Measurements from ENCODE around the gene KDF1. TPM values are rescaled to one million over a fixed set of nuclear protein-coding genes. Genes with fewer than 3 reads are reported as not detected.
A peak's percentile ranks its signal among the peaks of the same experiment; 100 is the strongest.

KDF1 gene
- total and polyA plus RNA-seq, 2 of the 13 experiments (the other 11 are each of a cell fraction or from before 2014, with no cell fraction given), result 1.9 to 4.9 TPM

- TF ChIP-seq FUBP1 (CRISPR knock-in tag; IDR thresholded peaks at IDR 0.05; ENCODE audit: borderline replicate concordance), result no peak
- peak; percentile 65 for TF ChIP-seq KDM2A (CRISPR knock-in tag; IDR thresholded peaks at IDR 0.05; ENCODE audit: borderline replicate concordance, low read depth)
- 0 out of 2 replicates have a peak, but pooled peaks have one; percentile 11 for TF ChIP-seq ZFP82 (CRISPR knock-in tag; IDR thresholded peaks at IDR 0.05; ENCODE audit: borderline replicate concordance)
- no peak for TF ChIP-seq PPARG (CRISPR knock-in tag; conservative IDR thresholded peaks at IDR 0.05)
- no peak for TF ChIP-seq ZNF121 (CRISPR knock-in tag; IDR thresholded peaks at IDR 0.05)
- 0 out of 2 replicates have a peak, but pooled peaks have one; percentile 19 for TF ChIP-seq KLF9 (CRISPR knock-in tag; IDR thresholded peaks at IDR 0.05; ENCODE audit: low read depth)
- TF ChIP-seq BCL6 (CRISPR knock-in tag; IDR thresholded peaks at IDR 0.05), result peak; percentile 6; the same call in 1 of the 2 replicates
- TF ChIP-seq MEIS1 (CRISPR knock-in tag; IDR thresholded peaks at IDR 0.05; ENCODE audit: borderline replicate concordance), result no peak
- TF ChIP-seq ZNF75D (CRISPR knock-in tag; IDR thresholded peaks at IDR 0.05; ENCODE audit: borderline replicate concordance), result no peak
- TF ChIP-seq PATZ1 (CRISPR knock-in tag; IDR thresholded peaks at IDR 0.05), result peak; percentile 38
- TF ChIP-seq AFF4 (CRISPR knock-in tag; IDR thresholded peaks at IDR 0.05), result no peak
- no peak for TF ChIP-seq ZNF552 (CRISPR knock-in tag; IDR thresholded peaks at IDR 0.05; ENCODE audit: borderline replicate concordance)
- TF ChIP-seq ARID2 (CRISPR knock-in tag; IDR thresholded peaks at IDR 0.05; ENCODE audit: borderline replicate concordance), result peak; percentile 91; the same call in 1 of the 2 replicates
- no peak for TF ChIP-seq ZNF441 (CRISPR knock-in tag; IDR thresholded peaks at IDR 0.05; ENCODE audit: borderline replicate concordance)
- TF ChIP-seq ZSCAN25 (CRISPR knock-in tag; IDR thresholded peaks at IDR 0.05), result 0 out of 2 replicates have a peak, but pooled peaks have one; percentile 25
- no peak for TF ChIP-seq KLF11 (CRISPR knock-in tag; IDR thresholded peaks at IDR 0.05)
- no peak for TF ChIP-seq EZH2 (conservative IDR thresholded peaks at IDR 0.05; ENCODE audit: low read depth, low read length)
- TF ChIP-seq BATF2 (CRISPR knock-in tag; IDR thresholded peaks at IDR 0.05), result no peak
- TF ChIP-seq ZNF207 (IDR thresholded peaks at IDR 0.05; ENCODE audit: borderline replicate concordance), result no peak
- TF ChIP-seq CAMTA2 (CRISPR knock-in tag; IDR thresholded peaks at IDR 0.05; ENCODE audit: borderline replicate concordance), result no peak
- no peak for TF ChIP-seq MBNL3 (CRISPR knock-in tag; conservative IDR thresholded peaks at IDR 0.05)
These were observed 41.5 kb upstream of the KDF1 start (continued) for GRCh38 chr1:27001570-27002360.
